HG02981 (cell line): ENCODE results near the gene ZNRF3.

Experiments used
- ATAC-seq: cut with Tn5 transposase; IDR thresholded peaks from one replicate; pipeline ENCODE4 v1.9.1; 2021; ENCODE audit warnings: mild to moderate bottlenecking, moderate library complexity; ENCODE audit not compliant: unreplicated experiment

Gene ZNRF3

DNA sequence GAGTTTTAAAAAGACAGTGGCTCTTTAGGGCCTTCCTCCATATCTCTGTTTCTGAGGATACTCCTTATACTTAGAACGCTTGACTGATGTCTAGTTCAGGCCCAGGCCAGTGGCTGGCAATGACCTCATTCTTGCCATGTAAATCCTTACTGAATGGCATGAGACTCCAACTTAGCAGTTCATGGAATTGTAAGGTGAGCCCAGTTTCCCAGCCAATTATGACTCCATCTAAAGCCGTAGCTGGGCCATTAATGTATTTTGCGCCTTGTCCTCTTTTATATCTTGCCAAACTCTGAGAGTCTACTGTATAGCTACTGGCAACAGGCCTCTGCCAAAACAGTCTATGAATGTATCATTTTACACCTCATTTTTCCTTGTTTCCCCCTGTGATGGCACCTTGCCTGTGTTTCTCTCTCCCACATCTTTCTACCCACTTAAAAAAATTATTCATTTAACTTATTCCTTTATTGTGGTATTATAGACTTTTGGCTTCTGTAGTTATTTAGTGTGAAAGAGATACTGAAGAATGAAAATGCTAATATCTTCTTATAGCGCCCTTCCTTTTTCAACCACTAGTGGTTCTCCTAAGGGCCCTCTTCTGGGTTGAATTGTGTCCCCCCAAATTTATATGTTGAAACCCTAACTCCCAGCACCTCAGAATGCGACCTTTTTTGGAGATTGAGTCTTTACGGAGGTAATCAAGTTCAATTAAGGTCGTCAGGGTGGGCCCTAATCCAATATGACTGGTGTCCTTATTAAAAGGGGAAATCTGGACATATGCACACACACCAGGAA lies 67.4 kb downstream of the ZNRF3 start:
- no peak for ATAC-seq

- no peak for ATAC-seq
Measured at GRCh38 chr22:28951530-28951929, 68.2 kb downstream of the ZNRF3 start.

DNA sequence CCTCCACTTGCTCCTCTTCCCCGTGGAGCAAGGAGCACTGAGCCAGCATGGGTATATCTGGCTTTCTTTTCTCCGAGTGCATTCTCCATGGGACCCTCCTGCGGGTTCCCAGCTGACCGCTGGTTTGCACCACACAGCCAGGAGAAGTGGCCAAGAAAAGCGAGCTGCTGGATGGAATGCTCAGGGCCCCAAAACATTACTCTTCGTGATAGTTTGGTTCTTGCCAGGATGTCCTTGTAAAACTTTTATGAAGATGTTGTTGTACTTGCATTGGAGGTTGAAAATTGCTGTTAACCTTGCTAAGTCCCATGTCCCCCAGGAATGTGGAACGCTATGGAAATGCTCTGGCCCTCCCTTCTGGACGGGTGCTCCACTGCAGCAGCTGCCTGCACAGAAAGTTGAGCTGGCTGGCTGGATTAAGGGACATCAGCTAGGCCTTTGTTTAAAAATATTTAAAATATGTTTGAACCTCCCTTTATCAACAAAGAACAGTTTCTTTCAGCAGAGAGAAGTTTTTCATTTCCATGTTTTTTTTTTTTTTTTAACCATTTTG lies 68.7 kb downstream of the ZNRF3 start:
- no peak for ATAC-seq

DNA sequence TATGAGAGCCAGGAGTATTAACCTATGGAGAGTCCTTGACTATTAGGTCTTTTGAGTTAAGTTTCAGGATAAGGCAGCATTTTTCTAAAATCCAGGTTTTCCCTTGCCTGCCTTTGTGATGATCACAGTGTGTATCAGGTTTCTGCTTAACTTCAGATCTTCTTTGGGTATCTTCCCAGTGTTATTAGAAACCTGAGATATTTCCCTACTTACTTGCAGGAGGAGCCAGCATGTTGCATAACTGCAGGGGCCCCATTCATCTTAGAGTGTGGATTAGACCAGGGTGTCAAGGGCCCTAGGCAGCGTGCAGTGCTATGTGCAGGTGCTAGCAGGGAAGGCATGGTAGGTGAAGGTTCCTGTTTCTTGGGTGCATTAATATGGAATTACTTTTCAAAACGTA lies 69.5 kb downstream of the ZNRF3 start:
- no peak for ATAC-seq

DNA sequence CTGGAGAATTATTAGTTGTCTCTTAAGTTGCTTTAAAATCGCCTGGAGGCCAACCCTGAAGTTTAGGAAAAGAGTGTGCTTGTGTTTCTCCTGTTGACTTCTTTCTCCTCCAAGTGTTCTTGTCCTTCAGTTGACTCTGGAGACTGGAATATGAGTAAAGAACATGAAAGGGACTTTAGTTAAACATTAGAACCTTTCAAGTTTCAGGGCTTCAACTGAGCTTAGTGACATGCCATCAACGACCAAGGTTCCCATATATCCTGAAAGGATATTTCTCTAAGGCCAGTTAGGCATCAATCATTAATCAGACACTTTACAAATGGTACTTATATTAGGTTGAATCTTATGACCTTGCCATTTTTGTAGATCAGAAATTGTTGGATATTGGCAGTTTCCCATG lies 70.0 kb downstream of the ZNRF3 start:
- no peak for ATAC-seq

DNA sequence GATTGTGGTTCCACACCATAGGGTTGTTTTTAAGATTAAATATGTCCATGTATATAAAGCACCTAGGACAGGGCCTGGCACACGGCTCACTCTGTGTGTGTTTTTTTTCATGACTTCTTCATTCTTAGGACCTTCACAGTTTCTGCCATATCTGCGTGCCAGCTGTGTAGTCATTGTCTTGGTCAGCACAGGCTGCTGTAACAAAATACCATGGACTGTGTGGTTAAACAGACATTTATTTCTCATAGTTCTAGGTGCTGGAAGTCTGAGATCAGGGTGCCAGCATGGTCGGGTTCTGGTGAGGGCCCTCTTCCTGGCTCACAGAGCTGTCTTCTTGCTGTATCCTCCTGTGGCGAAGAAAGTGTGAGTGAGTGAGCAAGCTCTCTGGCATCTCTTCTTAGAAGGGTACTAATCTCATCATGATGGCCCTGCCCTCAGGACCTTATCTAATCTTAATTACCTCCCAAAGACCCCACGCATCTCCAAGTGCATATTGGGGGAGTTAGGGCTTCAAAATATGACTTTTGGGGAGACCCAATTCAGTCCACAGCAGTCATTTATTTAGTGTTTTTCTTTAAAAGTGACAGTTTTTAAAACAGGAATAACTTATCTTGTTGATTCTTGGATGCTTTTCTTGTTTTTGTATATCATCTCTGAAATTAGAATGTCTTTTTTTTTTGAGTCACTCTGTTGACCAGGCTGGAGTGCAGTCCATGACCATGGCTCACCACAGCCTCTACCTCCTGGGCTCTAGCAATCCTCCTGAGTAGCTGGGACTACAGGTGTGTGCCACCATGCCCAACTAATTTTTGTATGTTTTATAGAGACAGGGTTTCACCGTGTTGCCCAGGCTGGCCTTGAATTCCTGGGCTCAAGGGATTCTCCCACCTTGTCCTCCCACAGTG lies 70.9 kb downstream of the ZNRF3 start:
- no peak for ATAC-seq

DNA sequence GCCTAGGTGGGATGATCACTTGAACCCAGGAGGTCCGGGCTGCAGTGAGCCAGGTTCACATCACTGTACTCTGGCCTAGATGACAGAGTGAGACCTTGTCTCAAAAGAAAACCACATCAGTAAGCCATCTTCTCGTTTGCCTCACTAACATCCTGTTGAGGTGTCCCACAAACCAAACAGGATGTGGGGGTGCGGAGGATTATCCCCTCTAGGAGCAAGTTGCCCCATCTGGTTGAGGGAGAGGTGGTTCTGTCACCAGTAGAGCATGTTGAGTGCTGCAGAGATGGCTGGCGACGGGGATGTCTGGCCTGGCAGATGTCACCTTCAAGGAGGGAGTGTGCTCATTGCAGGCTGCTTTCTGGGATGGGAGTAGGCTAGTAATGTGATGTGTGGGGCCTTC lies 72.4 kb downstream of the ZNRF3 start:
- no peak for ATAC-seq

DNA sequence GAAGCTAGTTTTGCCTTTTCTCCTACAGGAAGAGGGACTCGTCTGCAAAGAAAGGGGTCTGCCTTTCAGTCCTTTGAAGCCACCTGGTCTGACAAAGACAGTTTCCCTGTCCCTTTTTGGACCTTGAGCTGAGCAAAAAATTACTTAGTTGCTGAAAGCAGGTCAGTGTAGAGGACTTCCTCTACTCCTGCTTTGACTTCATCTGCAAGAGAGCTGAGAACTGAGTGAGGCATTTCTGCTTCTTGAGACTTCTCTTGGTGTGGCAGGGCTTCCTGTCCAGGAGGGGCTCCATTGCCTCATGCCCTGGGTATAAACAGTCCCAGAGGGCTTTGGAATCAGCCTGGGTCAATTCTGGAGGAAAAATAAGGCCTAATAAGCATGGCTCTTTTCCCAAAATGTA lies 73.1 kb downstream of the ZNRF3 start:
- ATAC-seq = no peak

DNA sequence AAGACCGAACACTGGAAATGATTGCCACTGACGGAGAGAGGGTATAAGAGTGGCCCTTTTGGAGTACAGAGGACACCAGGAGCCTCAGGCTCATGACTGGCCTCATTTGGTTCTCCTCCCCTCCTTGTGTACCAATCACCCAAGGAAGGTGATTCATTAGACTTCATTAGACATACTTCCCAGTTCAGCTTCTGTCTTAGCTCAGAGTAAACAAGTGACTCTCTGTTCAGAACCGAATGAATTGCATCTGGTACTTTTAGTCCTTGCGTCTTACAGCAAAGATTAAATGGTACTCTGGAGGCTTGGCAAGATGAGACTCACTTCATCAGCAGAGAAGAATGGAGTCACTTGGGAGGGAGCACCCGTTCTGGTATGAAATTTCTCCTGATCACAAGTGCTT lies 75.2 kb downstream of the ZNRF3 start:
- ATAC-seq = no peak

DNA sequence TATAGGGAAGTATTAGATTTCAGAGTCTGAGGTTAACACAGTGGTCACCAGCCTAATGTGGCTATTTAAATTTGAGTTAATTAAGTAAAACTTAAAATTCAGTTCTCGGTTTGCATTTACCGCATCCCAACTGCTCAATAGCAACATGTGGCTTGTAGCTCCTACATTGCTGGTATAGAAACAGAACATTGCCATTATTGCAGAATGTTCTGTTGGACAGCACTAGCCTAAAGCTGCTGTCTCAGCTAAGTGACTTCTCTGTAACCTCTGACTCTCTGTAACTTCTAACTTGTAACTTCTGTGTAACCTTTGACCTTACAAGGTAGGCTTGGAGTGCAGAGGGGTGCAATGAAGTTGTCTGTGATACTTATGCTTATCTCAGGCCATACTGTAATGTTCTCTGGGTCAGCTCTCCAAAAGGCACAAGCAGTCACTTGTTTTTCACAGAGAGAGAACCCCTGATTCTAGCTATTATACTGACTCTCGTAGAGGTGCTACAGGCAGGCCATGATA lies 78.7 kb downstream of the ZNRF3 start:
- ATAC-seq = no peak

DNA sequence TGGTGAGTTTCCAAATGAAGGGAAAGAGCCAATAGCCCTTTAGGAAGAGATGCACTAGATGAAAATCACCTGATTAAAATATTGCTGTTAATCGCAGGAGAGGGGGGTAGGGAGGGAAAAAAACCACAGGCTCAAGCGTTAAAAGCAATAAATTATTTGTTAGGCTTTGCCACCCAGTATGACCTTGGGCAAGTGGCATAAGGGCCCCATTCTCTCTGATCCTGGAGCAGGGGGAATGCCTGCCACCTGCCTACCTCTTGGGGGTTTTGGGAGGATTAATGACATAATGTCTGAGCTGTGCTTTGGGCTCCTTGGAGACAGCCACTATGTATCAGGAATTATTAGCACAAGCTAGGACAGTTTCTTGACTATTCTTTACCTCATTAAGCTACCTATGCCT lies 80.0 kb downstream of the ZNRF3 start:
- no peak for ATAC-seq

DNA sequence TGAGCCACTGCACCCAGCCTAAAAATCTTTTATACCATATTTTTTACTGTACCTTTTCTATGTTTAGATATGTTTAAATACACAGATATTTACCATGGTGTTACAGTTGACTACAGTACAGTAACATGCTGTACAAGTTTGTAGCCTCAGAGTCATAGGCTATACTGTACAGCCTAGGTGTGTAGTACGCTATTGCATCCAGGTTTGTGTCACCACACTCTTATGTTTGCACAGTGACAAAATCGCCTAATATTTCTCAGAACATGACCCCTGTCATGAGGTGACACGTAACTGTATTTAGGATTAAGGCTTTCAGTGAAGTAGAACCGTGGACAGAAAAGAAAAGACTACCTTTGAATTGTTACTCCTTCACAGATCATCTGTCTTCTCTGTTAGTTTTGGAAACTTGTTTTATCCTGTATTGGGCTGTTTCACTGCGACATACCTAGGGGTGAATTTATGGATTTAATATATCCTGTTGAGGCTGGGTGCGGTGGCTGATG lies 83.8 kb downstream of the ZNRF3 start:
- no peak for ATAC-seq

- ATAC-seq = no peak
Measured at GRCh38 chr22:28967969-28968368, 84.6 kb downstream of the ZNRF3 start.

GRCh38 chr22:28969401-28970168 lies 86.2 kb downstream of the ZNRF3 start:
- no peak for ATAC-seq

DNA sequence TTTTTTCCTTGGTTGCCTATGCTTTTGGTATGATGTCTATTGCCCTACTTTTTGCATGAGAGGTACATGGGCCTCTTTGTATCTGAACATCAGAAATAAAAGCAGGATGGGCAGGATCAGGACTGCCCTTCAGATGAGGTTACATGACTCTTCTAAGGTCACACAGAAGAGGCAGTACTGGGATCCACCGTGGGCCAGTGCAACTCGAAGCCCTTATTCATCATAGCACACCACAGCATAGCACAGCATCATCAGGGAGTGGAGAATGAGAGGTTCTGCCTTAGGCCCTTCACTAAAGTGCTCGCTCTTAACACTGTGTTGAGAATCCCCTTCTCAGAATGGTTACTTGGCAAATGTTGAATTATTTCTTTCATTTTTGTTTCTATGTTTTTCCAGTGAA lies 90.0 kb downstream of the ZNRF3 start:
- ATAC-seq = no peak

DNA sequence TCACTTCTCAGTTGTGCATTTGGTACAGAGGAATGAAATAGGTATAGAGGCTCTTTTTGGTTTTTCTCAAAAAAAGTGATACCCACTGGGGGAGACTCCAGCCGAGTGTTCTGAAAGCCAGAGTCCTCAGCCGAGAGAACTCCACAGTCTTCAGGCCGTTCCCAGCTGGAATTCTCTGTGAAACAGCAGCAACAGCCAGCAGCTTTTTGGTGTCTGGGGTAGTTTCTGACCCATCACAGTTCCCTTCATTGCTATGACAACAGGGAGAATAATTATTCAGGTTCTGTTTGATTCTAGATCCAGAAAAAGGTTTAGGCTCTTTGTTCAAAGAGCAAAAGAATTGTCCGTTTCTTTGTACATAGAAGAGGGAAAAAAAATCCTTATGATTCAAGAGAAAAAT lies 93.7 kb downstream of the ZNRF3 start:
- no peak for ATAC-seq

DNA sequence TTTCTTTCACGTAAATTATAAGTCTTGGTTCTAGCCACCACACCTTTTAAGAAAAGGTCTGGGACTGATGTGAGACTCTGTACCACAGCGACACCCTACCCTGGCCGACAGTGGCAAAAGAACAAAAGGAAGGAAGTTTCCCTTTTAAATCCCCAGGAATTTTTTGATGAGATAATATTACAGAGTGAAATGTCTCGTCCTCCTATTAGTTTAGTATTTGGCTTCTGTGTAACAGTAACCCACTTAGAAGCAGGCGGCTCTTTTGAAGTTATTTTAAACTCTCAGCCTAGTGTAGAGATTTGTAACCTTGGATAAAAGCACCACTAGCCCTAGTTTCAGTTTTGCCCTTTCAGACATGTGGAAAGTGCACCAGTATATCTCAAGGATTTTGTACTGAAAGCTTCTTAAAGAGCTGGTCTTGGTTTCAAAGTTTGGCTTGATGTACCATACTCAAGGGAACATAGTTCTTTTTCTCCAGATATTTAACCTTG lies 94.2 kb downstream of the ZNRF3 start:
- ATAC-seq = no peak

GRCh38 chr22:28978158-28978557 lies 94.8 kb downstream of the ZNRF3 start:
- ATAC-seq = no peak

- ATAC-seq = no peak
Measured at GRCh38 chr22:28978863-28979796, 95.8 kb downstream of the ZNRF3 start.
